ENCODE measurements around the gene OR10G8.

The OR10G8 gene

GRCh38 chr11:124078591-124078990 is 52.0 kb downstream of the OR10G8 start:
- TF ChIP-seq, protein P1, sequence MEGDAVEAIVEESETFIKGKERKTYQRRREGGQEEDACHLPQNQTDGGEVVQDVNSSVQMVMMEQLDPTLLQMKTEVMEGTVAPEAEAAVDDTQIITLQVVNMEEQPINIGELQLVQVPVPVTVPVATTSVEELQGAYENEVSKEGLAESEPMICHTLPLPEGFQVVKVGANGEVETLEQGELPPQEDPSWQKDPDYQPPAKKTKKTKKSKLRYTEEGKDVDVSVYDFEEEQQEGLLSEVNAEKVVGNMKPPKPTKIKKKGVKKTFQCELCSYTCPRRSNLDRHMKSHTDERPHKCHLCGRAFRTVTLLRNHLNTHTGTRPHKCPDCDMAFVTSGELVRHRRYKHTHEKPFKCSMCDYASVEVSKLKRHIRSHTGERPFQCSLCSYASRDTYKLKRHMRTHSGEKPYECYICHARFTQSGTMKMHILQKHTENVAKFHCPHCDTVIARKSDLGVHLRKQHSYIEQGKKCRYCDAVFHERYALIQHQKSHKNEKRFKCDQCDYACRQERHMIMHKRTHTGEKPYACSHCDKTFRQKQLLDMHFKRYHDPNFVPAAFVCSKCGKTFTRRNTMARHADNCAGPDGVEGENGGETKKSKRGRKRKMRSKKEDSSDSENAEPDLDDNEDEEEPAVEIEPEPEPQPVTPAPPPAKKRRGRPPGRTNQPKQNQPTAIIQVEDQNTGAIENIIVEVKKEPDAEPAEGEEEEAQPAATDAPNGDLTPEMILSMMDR (IDR thresholded peaks at IDR 0.05; ENCODE audit: extremely low read depth, missing control alignments): no peak
- no peak for DNase-seq (ENCODE audit: low spot score)

- TF ChIP-seq, protein P1 (IDR thresholded peaks at IDR 0.05; ENCODE audit: extremely low read depth, missing control alignments): no peak
- no peak for DNase-seq (ENCODE audit: low spot score)
Measured at GRCh38 chr11:124079631-124080326, 53.2 kb downstream of the OR10G8 start.
